B cell (primary cell): Measurements from ENCODE around the gene GSPT2.

ENCODE experiments used
- CTCF ChIP-seq: fragments of 200-600 bp; IDR thresholded peaks from one replicate; pipeline ENCODE4 v1.8.0; 2022; ENCODE audit warnings: antibody characterized with exemption, mild to moderate bottlenecking
- EZH2 ChIP-seq: IDR thresholded peaks from 2 replicates; pipeline ENCODE4 v1.6.1; 2012; ENCODE audit warnings: borderline replicate concordance, low read depth, mild to moderate bottlenecking, moderate library complexity, low read length; ENCODE audit not compliant: insufficient read depth, poor library complexity, severe bottlenecking

- TF ChIP-seq CTCF (no peak), EZH2 (no peak)
Observed at GRCh38 chrX:51795136-51795535, 51.9 kb downstream of the GSPT2 start.
